GM18511 (cell line): ENCODE results near the gene IFITM5.

ENCODE experiments used
- ATAC-seq: cut with Tn5 transposase; IDR thresholded peaks from one replicate; pipeline ENCODE4 v1.9.1; 2021; ENCODE audit warnings: mild to moderate bottlenecking, moderate library complexity; ENCODE audit not compliant: unreplicated experiment

Gene IFITM5

GRCh38 chr11:269146-269890 lies 30.0 kb downstream of the IFITM5 start:
- ATAC-seq = peak; percentile 83

DNA sequence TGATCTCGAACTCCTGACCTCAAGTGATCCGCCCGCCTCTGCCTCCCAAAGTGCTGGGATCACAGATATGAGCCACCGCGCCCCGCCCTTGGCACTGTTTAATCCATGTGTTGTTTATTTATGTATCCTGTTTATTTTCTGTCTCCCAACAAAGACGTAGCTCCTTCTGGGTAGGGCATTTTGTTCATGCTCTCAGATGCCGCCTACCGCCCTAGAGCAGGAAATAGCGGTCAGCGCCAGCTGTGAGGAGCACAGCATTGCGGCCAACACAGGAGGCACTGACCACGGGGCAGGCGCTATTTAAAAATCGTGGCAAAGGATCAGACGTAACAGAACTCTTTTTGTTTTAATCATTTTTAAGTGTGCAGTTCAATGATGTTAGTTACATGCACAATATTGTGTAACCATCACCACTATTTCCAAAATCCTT lies 30.6 kb downstream of the IFITM5 start:
- ATAC-seq = peak; percentile 62

DNA sequence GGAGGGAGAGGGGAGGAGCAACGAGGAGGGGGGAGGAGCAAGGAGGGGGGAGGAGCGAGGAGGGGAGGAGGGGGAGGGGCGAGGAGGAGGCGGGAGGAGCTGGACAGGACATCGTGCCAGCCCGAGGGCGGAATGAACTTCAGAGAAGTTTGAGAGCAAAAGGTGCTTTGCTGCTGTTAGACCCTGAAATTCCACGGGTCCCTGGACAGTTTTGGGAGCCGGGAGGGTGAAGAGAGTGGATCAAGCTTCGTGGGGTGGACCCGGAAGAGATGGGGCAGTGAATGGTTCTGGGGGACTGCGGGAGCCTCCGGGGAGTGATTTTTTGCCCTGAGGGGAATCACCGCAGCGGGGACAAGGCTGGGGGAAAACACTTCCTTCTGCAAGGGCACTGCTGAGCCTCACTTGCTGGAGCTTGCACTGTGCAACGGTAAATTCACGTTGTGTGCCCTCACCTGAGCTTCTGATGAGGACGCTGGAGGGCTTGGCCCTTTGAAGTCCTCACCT lies 31.8 kb downstream of the IFITM5 start:
- ATAC-seq = no peak

GRCh38 chr11:266676-267439 lies 32.5 kb downstream of the IFITM5 start:
- ATAC-seq = no peak

DNA sequence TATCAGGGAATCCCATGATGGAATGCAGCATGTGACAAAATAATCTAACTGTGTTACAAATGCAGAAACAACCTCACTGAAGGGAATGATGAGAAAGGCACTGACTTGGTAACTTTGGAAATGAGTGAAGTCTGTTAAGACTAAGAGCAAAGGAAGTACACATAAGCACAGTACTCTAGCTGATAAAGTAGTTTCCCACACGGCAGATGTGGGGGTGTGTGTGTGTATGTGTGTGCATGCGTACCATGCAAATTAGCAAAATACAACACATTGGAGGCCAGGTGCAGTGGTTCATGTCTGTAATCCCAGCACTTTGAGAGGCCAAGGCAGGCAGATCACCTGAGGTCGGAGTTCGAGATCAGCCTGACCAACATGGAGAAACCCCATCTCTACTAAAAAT lies 37.7 kb downstream of the IFITM5 start:
- no peak for ATAC-seq

- ATAC-seq = no peak
These were observed 39.9 kb downstream of the IFITM5 start for GRCh38 chr11:259413-259812.

DNA sequence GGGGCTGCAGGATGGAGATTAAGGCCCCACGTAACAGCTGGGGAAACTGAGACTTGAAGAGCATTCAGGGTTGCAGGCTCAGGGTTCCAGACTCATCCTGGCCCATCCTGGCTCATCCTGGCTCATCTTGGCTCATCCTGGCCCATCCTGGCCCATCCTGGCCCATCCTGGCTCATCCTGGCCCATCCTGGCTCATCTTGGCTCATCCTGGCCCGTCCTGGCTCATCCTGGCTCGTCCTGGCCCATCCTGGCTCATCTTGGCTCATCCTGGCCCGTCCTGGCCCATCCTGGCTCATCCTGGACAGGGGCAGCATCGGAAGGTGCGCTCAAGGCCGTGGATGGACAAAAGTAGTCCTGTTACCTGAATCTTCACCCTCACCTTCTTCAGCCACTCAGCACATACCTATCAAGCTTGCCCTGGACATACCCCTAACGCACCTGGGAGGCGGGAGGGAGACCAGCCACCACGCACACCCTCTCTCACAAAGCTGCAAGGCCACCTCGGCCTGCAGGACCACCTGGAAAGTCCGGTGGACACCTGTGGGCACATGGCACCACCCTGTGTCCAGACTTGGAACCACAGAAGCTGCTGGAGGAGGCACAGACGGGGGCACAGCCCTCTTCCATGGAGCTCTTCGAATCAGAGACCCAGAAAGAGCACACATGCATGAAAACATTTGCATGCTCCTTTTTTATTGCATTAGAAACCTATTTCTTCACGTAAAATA lies 41.4 kb downstream of the IFITM5 start:
- no peak for ATAC-seq

DNA sequence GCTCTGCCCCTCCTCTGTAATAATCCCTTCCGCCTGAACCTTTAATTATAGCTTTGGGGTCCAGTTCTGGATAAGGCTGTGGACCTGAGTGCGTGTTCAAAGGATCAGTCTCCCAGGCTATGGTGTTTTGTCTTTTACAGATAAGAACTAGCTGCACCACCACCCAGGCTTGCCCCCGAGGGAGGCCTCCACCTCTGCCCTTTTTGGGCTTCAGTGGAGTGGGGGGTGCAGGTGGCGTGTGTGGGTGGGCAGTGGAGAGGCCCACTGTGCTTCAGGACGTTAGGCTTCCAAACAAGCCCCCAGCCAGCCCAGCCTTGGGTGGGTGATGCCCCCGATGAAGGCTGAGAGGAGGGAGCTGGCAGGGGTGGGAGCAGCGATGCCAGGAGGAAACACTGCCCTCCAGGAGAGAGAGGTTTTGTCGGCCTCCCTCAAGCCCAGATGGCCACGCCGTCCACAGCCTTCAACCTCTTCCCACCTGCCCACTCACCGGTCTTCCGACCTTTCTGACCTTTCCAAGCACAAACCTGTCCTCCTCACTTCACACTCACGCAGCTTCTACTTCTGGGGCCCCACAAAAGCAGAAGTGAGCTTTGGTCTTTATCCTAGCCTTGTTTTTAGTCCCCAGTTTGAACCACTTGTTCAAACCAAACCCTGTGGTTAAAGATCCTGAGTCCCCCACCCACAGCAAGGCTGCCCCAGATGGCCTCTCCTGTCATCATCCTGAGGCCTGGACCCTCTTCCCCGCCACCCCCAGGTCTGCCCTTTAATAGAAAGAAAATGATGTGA lies 42.2 kb downstream of the IFITM5 start:
- no peak for ATAC-seq

DNA sequence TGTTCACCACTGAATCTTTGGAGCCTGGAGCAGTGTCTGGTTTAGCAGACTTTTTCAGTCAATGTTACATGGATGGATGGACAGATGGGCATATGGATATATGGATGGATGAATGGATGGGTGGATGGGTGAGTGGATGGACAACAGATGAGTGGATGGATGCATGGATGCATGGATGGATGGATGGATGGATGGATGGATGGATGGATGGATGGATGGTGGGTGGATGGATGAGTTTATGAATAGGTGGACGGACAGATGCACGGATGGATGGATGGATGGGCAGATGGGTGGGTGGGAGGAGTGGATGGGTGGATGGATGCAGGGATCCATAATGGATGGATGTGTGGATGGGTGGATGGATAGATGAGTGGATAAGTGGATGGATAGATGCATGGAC lies 43.5 kb downstream of the IFITM5 start:
- no peak for ATAC-seq

GRCh38 chr11:255176-255575 lies 44.1 kb downstream of the IFITM5 start:
- ATAC-seq = no peak

DNA sequence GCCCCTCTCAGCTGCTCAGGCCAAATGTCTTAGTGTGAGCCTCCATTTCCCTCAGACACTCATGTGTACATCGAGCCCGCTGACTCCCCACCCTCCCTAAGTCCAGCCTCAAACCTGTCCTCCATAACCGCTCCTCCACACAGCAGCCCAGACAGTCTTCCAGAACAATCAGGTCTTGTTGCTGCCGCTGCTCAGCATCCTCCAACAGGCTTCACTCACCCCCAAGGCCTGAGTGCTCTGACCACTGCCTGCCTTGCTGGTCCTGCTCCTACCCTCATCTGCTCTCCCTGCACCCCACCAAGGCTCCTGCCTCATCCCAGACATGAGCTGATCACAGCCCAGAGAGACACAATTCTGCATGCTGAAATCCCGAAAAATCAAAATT lies 45.4 kb downstream of the IFITM5 start:
- no peak for ATAC-seq

GRCh38 chr11:253160-253885 lies 46.0 kb downstream of the IFITM5 start:
- ATAC-seq = no peak

DNA sequence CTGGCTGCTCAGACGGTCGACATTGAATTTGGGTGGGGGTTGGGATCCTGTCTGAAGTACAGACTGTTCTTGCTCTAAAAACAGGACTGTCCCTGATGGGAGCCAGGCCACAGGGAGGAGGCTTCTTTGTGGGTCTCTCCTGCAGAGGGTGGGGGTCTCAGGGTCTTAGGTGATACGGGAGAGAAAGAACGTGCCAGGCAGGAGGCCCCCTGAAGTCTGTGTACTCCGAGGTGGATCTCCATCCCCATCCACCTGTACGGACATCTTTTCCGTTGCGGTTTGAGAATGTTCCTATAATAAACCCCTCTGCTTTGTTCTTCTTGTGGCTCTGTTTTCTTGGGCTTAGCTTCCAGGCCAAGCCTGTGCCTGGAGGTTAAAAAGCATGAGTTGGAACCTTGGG lies 46.7 kb downstream of the IFITM5 start:
- ATAC-seq = no peak

DNA sequence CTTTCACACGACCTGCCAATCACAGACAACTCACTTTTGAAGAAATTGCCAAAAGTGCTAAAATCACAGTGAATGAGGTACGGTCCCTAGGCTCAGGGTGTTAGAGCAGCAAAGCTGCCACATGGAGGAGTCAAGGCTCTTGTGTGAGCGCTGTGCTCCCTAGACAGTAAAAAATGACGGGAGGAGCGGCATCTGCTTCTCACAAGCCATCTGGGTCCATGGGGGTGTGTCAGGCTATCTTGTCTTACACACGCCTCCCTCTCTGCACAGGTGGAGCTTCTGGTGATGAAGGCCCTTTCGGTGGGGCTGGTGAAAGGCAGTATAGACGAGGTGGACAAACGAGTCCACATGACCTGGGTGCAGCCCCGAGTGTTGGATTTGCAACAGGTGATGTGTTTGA lies 47.8 kb downstream of the IFITM5 start:
- ATAC-seq = no peak

DNA sequence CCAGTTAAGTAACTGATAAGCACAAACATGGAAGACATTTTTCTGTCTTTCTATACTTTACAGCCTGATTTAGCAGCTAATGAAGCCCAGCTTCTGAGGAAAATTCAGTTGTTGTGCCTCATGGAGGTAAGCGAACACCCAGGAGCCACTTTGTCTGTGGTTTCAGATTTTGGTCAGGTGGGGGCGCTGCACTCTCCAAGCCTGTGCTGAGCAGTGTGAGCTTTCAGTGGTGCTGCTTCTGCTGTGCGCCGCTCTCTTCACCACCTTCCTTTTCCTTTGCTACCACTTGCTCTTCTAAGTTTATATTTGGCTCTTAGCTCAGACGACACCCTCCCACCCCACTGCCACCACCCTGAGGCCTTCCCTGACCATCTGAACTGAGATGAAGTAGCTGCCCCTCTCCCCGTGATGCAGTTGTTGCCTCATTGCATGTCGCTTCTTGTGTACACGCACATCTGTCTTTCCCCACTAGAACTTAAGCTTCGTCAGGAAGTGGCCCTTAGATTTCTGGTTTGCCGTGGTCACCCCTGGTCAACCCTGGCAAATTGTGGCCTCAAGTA lies 48.5 kb downstream of the IFITM5 start:
- no peak for ATAC-seq

GRCh38 chr11:250274-250673 lies 49.1 kb downstream of the IFITM5 start:
- no peak for ATAC-seq

GRCh38 chr11:249062-249461 lies 50.3 kb downstream of the IFITM5 start:
- ATAC-seq = no peak
